ENCODE data around the gene KATNB1. TPM values are rescaled to one million over a fixed set of nuclear protein-coding genes. Genes with fewer than 3 reads are reported as not detected.

KATNB1 gene
- total and polyA plus RNA-seq, 2 of the 8 experiments (the other 6 are each of a cell fraction or from before 2014, with no cell fraction given), result 50.2 to 60.4 TPM

DNA sequence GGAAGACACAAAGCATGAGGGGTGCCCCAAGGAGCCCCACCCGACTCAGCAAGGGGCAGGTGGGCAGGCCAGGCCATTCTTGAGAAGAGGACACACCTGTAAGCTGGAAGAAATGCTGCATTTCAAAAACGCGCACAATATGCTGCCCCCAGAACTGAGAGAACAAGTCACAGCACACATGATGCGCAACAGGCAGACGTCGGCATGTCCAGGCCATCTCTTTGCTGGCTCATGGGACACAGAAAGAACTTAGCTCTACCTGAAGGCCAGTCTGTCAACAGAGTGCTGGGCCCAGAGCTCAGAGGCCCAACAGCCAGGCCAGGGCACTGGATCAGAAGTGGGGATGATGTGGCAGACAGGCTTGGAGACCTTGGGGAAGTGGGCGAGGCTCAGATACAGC lies 48.8 kb downstream of the KATNB1 start:
- Histone ChIP-seq H2BK5ac (ENCODE audit: low read depth, low read length) (no peak overlapping the region), H4K91ac (replicated peaks; ENCODE audit: insufficient read length, low read length) (no peak overlapping the region), H2BK120ac (replicated peaks; ENCODE audit: low read depth, low read length) (no peak overlapping the region), H3K79me1 (ENCODE audit: low read depth, low read length) (no peaks in the 10 kb centered on the region), H3K4me3 (ENCODE audit: extremely low read depth in 1 of 4, insufficient read depth in 2 of 4, low read depth in 3 of 4, low read length in 4 of 4) (no peak overlapping the region), H3K56ac (replicated peaks; ENCODE audit: insufficient read length, low read depth, low read length) (no peak overlapping the region), H3K9me3 (ENCODE audit: insufficient read depth in 2 of 2, low read depth in 1 of 2, low read length in 1 of 2) (no peaks in the 10 kb centered on the region), H3K4me1 (replicated peaks in 1 of 4; ENCODE audit: control insufficient read depth in 3 of 4, insufficient read depth in 4 of 4, low read length in 3 of 4) (peaks cover 0 to 7% (median 0%) of the 10 kb centered on the region in 4 experiments; a peak in 1 of 7 replicates), H3K9ac (replicated peaks in 1 of 4; ENCODE audit: extremely low read depth in 1 of 4, low read depth in 3 of 4, low read length in 3 of 4) (no peak overlapping the region), H3K23me2 (ENCODE audit: low read depth, low read length) (no peaks in the 10 kb centered on the region), H3K27ac (ENCODE audit: low read depth, low read length) (no peak overlapping the region), H4K8ac (ENCODE audit: extremely low read depth, insufficient read depth, low read length) (no peak overlapping the region), H2BK20ac (ENCODE audit: low read length) (no peak overlapping the region), H3K23ac (ENCODE audit: insufficient read length) (no peak overlapping the region), H2AK5ac (ENCODE audit: low read depth, low read length) (no peak overlapping the region), H3K27me3 (replicated peaks in 1 of 4; ENCODE audit: control insufficient read depth in 3 of 4, extremely low read depth in 1 of 4, insufficient read depth in 3 of 4, low read length in 3 of 4) (no peaks in the 10 kb centered on the region), H3K4me2 (ENCODE audit: insufficient read depth in 1 of 2, low read depth in 2 of 2, low read length in 2 of 2) (no peak overlapping the region), H2BK12ac (ENCODE audit: low read depth, low read length) (no peak overlapping the region), H3K79me2 (ENCODE audit: control insufficient read depth in 1 of 2, insufficient read depth in 2 of 2, low read length in 2 of 2) (no peaks in the 10 kb centered on the region), H3K18ac (ENCODE audit: extremely low read depth, low read length) (no peak overlapping the region), H3K14ac (ENCODE audit: insufficient read length) (no peak overlapping the region), H2AFZ (ENCODE audit: low read length) (no peak overlapping the region), H4K5ac (ENCODE audit: insufficient read length, low read depth, low read length) (no peak overlapping the region), H2BK15ac (ENCODE audit: low read length) (no peak overlapping the region), H4K20me1 (replicated peaks in 1 of 2; ENCODE audit: control insufficient read depth in 1 of 2, insufficient read depth in 2 of 2, low read length in 2 of 2) (no peaks in the 10 kb centered on the region), H3K4ac (replicated peaks; ENCODE audit: insufficient read length, low read depth, low read length) (no peak overlapping the region), H3K36me3 (ENCODE audit: control insufficient read depth in 2 of 4, insufficient read depth in 4 of 4, low read length in 3 of 4) (no peaks in the 10 kb centered on the region)
- TF ChIP-seq SRF (IDR thresholded peaks at IDR 0.05; ENCODE audit: low read depth, low read length), result no peak
- TF ChIP-seq SIX5 (IDR thresholded peaks at IDR 0.05; ENCODE audit: low read depth, low read length), result no peak
- no peak for TF ChIP-seq HDAC6 (IDR thresholded peaks at IDR 0.05; ENCODE audit: low read depth, low read length)
- WGBS, 2 experiments (ENCODE audit: extremely low coverage in 1 of 2, insufficient coverage in 1 of 2, insufficient read length in 1 of 2, insufficient replicate concordance in 2 of 2, low coverage in 1 of 2, low lambda C conversion rate in 2 of 2, missing lambda C conversion rate in 1 of 2), result 87% methylated on average over 7 of the region's 7 CpGs; no CpG with 5 or more reads in 1 of the 2 experiments
- ChIA-PET CTCF (ENCODE audit: partially characterized antibody) (interaction anchor here (1.4 to 22.4 kb wide), 2 partner anchors 9 to 13 kb away, joined by 6 to 279 read pairs; partner anchors contain the start of gene KIFC3), POLR2A (ENCODE audit: partially characterized antibody) (interaction anchor here (1.1 kb wide), 1 partner anchor 10 kb away, joined by 3 read pairs; no protein-coding TSS in a partner anchor)
- DNase-seq (ENCODE audit: low read depth in 1 of 2, low spot score in 2 of 2) (no peak), FAIRE-seq (no peak)

Measured in H1 (cell line).